Ascending aorta (tissue), 2 donors: ENCODE measurements around the gene ZNF555. TPM values are rescaled to one million over a fixed set of nuclear protein-coding genes. Genes with fewer than 3 reads are reported as not detected.

Source experiments
- DNase-seq, 2 donors: peaks; one replicate each; pipeline ENCODE4 v3.0.0-alpha.2; 2019; ENCODE audit warnings: low spot score in 2 of 2
- H3K27ac ChIP-seq, 2 donors: fragments of 200-600 bp; sonication (generic); one replicate each; pipeline ENCODE4 v1.5.1; 2016 to 2017; ENCODE audit warnings: mild to moderate bottlenecking in 1 of 2
- H3K27me3 ChIP-seq: fragments of 200-600 bp; sonication (generic); one replicate; pipeline ENCODE4 v1.5.1; 2017
- H3K36me3 ChIP-seq, 2 donors: fragments of 200-600 bp; sonication (generic); one replicate each; pipeline ENCODE4 v1.5.1; 2016
- H3K4me1 ChIP-seq, 2 donors: fragments of 200-600 bp; sonication (generic); one replicate each; pipeline ENCODE4 v1.5.1; 2016 to 2017; ENCODE audit warnings: mild to moderate bottlenecking in 1 of 2
- H3K4me3 ChIP-seq, 2 donors: fragments of 200-600 bp; sonication (generic); one replicate each; pipeline ENCODE4 v1.5.1; 2016 to 2017; ENCODE audit warnings: mild to moderate bottlenecking in 1 of 2
- H3K9me3 ChIP-seq, 2 donors: fragments of 200-600 bp; sonication (generic); one replicate each; pipeline ENCODE4 v1.5.1; 2016
- CTCF ChIP-seq, 3 experiments: fragments of 200-600 bp in 2 of 3; fragments of 450-650 bp in 1 of 3; sonication (generic) in 2 of 3; IDR thresholded peaks; one replicate each; pipeline ENCODE4 v1.5.1; 2016 to 2019; ENCODE audit warnings: antibody characterized with exemption in 3 of 3, mild to moderate bottlenecking in 1 of 3, moderate library complexity in 1 of 3
- intact Hi-C: fragments of 100-400 bp; cut with DNase I; formaldehyde crosslinking; loops from one replicate; pipeline ENCODE4 v1.15.1; 2023
- total RNA-seq: library from RNA; depleted of rRNA; stranded (reverse); fragments of >200 nt; gene quantifications from one replicate; pipeline ENCODE4 v1.1.0, GENCODE V29; 2016

ZNF555 gene
- total RNA-seq, 1 donor from 2014 or later = 6.8 TPM

DNA sequence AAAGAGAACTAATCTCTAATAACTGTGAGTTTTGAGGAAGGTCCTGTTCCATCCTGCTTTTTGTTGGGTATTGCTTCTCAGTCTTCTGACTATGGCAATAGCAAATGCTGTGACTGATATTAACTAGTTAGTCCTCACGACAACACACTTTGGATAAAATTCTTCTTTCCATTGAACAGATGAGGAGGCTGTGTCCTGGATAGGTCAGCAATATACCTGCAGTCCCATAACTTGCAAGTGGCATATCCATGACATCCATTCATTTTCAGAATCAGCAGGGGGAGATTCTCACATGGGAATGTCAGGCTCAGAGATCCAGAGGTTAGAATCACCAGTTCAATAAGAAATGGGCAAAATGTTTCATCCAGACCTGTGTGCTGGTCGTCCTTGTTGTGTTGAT, 14.3 kb upstream of the ZNF555 start:
- intact Hi-C loops = no loop called here
- no peak for DNase-seq
- Histone ChIP-seq H3K27ac (no peak overlapping the region), H3K4me3 (no peak overlapping the region), H3K36me3 (peaks cover 9 to 42% of the 10 kb centered on the region in 2 donors), H3K27me3 (no peaks in the 10 kb centered on the region), H3K4me1 (no peaks in the 10 kb centered on the region), H3K9me3 (peaks cover 4 to 20% of the 10 kb centered on the region in 2 donors)
- no peak for TF ChIP-seq CTCF (IDR thresholded peaks at IDR 0.05)

GRCh38 chr19:2827840-2828489, 13.3 kb upstream of the ZNF555 start:
- no peak overlapping the region for H3K27ac ChIP-seq
- H3K9me3 ChIP-seq = peaks cover 12 to 29% of the 10 kb centered on the region in 2 donors
- DNase-seq = no peak
- peaks cover 18 to 48% of the 10 kb centered on the region in 2 donors for H3K36me3 ChIP-seq
- intact Hi-C loops = no loop called here
- H3K4me1 ChIP-seq = no peaks in the 10 kb centered on the region
- no peak for TF ChIP-seq CTCF (IDR thresholded peaks at IDR 0.05)
- no peaks in the 10 kb centered on the region for H3K27me3 ChIP-seq
- no peak overlapping the region for H3K4me3 ChIP-seq

GRCh38 chr19:2834294-2834871, 6.9 kb upstream of the ZNF555 start:
- no peak for DNase-seq
- no peak overlapping the region for H3K27ac ChIP-seq
- H3K27me3 ChIP-seq = no peaks in the 10 kb centered on the region
- H3K9me3 ChIP-seq = peaks cover 51 to 69% of the 10 kb centered on the region in 2 donors
- peaks cover 32 to 71% of the 10 kb centered on the region in 2 donors for H3K36me3 ChIP-seq
- no peaks in the 10 kb centered on the region for H3K4me1 ChIP-seq
- H3K4me3 ChIP-seq = no peak overlapping the region
- no peak for TF ChIP-seq CTCF (IDR thresholded peaks at IDR 0.05)
- intact Hi-C loops = no loop called here

DNA sequence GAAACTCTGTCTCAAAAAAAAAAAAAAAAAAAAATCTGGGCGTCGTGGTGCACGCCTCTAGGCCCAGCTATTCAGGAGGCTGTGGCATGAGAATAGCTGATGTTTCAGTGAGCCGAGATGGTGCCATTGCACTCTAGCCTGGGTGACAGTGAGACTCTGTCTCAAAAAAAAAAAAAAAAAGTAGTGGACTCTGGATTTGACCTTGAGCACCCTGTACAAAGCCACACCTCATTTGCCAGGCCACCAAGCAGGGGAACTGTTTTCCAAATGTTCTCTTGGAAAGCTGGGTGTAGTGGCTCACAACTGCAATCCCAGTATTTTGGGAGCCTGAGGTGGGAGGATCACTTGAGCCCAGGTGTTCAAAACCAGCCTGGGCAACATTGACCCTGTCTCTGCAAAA, 3.8 kb upstream of the ZNF555 start:
- H3K36me3 ChIP-seq = peaks cover 25 to 47% of the 10 kb centered on the region in 2 donors
- no peaks in the 10 kb centered on the region for H3K27me3 ChIP-seq
- intact Hi-C loops = no loop called here
- peaks cover 44 to 52% of the 10 kb centered on the region in 2 donors for H3K9me3 ChIP-seq
- no peak for TF ChIP-seq CTCF (IDR thresholded peaks at IDR 0.05)
- H3K4me1 ChIP-seq = peaks cover 0 to 6% of the 10 kb centered on the region in 2 donors
- no peak for DNase-seq
- H3K4me3 ChIP-seq = no peak overlapping the region
- H3K27ac ChIP-seq = no peak overlapping the region

DNA sequence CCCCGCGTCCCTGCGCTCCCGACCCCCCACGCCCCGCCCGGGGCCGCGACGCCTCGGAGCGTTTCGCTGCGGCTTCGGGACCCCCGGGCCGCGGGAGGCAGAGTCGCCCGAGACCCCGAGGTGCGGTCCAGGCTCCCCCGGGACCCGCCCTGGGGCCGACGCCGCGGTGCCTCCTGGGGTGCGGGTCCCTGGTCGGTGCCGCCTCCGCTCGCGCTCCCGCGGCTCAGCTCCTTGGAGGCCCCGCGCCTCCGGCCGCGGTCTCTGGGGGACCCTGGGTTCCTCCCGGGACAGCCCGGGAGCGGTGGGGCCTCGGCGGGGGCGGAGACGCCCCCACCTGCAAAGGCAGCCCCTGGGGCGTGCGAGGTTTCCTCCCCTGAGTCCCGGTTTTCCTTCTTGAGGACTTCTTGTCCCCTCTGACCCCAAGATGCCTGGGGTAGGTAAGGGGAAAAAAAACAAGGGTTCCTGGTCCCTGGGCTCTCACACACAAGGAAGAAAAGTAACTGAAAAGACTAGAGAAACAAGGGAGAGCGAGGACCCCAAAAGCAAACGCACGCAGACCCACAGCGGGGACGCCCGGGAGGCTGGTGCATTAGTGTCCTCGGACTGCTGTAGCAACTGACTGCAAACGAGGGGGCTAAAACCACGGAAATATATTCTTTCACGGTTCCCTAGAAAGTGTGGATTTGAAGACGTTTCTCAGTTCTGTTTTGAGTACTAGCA, 740 bp downstream of the ZNF555 start:
- Histone ChIP-seq H3K4me3 (peak overlapping the region; percentile 96 to 99), H3K4me1 (peaks cover 0 to 10% of the 10 kb centered on the region in 2 donors), H3K27me3 (no peaks in the 10 kb centered on the region), H3K36me3 (peaks cover 7 to 18% of the 10 kb centered on the region in 2 donors), H3K9me3 (peaks cover 0 to 30% of the 10 kb centered on the region in 2 donors), H3K27ac (peak overlapping the region in 1 of 2 donors; percentile 82)
- no peak for DNase-seq
- TF ChIP-seq CTCF (IDR thresholded peaks at IDR 0.05) = no peak
- intact Hi-C loops = loop anchor here (1.0 to 2.0 kb wide), 4 partner anchors 23 to 109 kb away; partner anchors contain the start of genes THOP1, ZNF554 and ZNF57
